B cell (primary cell): ENCODE data around the gene EYA4. TPM values are rescaled to one million over a fixed set of nuclear protein-coding genes. Genes with fewer than 3 reads are reported as not detected.

Source experiments
- ATAC-seq: fragments of 200-7000 bp; cut with Tn5 transposase; one replicate; pipeline ENCODE4 v1.10.0; 2021; ENCODE audit warnings: low read depth, mild to moderate bottlenecking, moderate number of reproducible peaks, moderate library complexity
- CTCF ChIA-PET: fragments of 350-600 bp; sonication (Branson Sonifier 250); formaldehyde crosslinking; loops from one replicate; lab custom pipeline; 2021; ENCODE audit warnings: antibody characterized with exemption, inconsistent platforms; lab: Charles Lee
- POLR2A ChIA-PET: fragments of 350-600 bp; sonication (Branson Sonifier 250); formaldehyde crosslinking; loops from one replicate; lab custom pipeline; 2021; ENCODE audit warnings: antibody characterized with exemption; lab: Charles Lee
- DNase-seq: peaks from one replicate; pipeline ENCODE4 v3.0.0; 2013
- H2AFZ ChIP-seq: 2 replicates; pipeline ENCODE4 v1.6.1; 2012; ENCODE audit warnings: mild to moderate bottlenecking, low read depth, low read length; ENCODE audit not compliant: insufficient read depth, poor library complexity, severe bottlenecking
- H3K27ac ChIP-seq, 2 donors: 1 replicate in 1 of 2; 2 replicates in 1 of 2; pipeline ENCODE4 v1.5.1; 2012 to 2013; ENCODE audit warnings: low read length in 2 of 2, mild to moderate bottlenecking in 2 of 2, moderate library complexity in 1 of 2
- H3K27me3 ChIP-seq, 4 experiments: fragments of 200-600 bp in 1 of 4; sonication (generic) in 1 of 4; replicated peaks in 1 of 4; 1 replicate in 2 of 4; 2 replicates in 2 of 4; pipeline versions ENCODE4 v1.6.1 to v1.7.0; 2013 to 2016; ENCODE audit warnings: low read length in 3 of 4, mild to moderate bottlenecking in 2 of 4, mixed read lengths in 1 of 4, moderate library complexity in 1 of 4; ENCODE audit not compliant: insufficient read depth in 4 of 4, control insufficient read depth in 3 of 4; ENCODE audit errors: control extremely low read depth in 1 of 4
- H3K36me3 ChIP-seq, 2 experiments: replicated peaks in 1 of 2; 1 replicate in 1 of 2; 2 replicates in 1 of 2; pipeline versions ENCODE4 v1.6.1 to v1.7.1; 2013; ENCODE audit warnings: low read length in 1 of 2; ENCODE audit not compliant: insufficient read depth in 2 of 2, control insufficient read depth in 1 of 2; ENCODE audit errors: control extremely low read depth in 1 of 2, extremely low read depth in 1 of 2
- H3K4me1 ChIP-seq, 2 donors: fragments of 200-600 bp in 1 of 2; sonication (generic) in 1 of 2; 1 replicate in 1 of 2; 2 replicates in 1 of 2; pipeline versions ENCODE4 v1.5.1 to v1.6.1; 2013 to 2017; ENCODE audit warnings: low read length in 2 of 2; ENCODE audit not compliant: control insufficient read depth in 2 of 2, insufficient read depth in 2 of 2
- H3K4me2 ChIP-seq: replicated peaks from 2 replicates; pipeline ENCODE3; 2012; ENCODE audit warnings: mild to moderate bottlenecking, low read depth, low read length; ENCODE audit not compliant: poor library complexity, severe bottlenecking
- H3K4me3 ChIP-seq, 5 experiments: fragments of 200-600 bp in 1 of 5; sonication (generic) in 1 of 5; 1 replicate in 3 of 5; 2 replicates in 2 of 5; pipeline versions ENCODE4 v1.5.1 to v1.7.0; 2011 to 2016; ENCODE audit warnings: low read length in 4 of 5, mild to moderate bottlenecking in 4 of 5, low read depth in 2 of 5, control low read depth in 1 of 5, moderate library complexity in 1 of 5; ENCODE audit not compliant: insufficient read depth in 1 of 5; ENCODE audit errors: control extremely low read depth in 1 of 5, extremely low read depth in 1 of 5
- H3K79me2 ChIP-seq: fragments of 200-600 bp; sonication (generic); one replicate; pipeline ENCODE4 v1.6.0; 2016; ENCODE audit warnings: low read length; ENCODE audit not compliant: control insufficient read depth, insufficient read depth
- H3K9ac ChIP-seq: fragments of 200-600 bp; sonication (generic); 2 replicates; pipeline ENCODE4 v1.6.1; 2017; ENCODE audit warnings: mild to moderate bottlenecking, low read length, moderate library complexity
- H3K9me3 ChIP-seq, 3 donors: one replicate each; pipeline versions ENCODE4 v1.6.1 to v1.7.1; 2013; ENCODE audit warnings: low read length in 2 of 3; ENCODE audit not compliant: control insufficient read depth in 2 of 3, insufficient read depth in 1 of 3; ENCODE audit errors: control extremely low read depth in 1 of 3
- H4K20me1 ChIP-seq: 2 replicates; pipeline ENCODE4 v1.6.0; 2012; ENCODE audit warnings: mild to moderate bottlenecking, low read length; ENCODE audit not compliant: insufficient read depth, control insufficient read depth, poor library complexity, severe bottlenecking
- H3K27ac Mint-ChIP-seq: one replicate; pipeline ENCODE4 v1.8.0; 2021; ENCODE audit warnings: mixed read lengths
- H3K27me3 Mint-ChIP-seq: one replicate; pipeline ENCODE4 v1.8.0; 2021; ENCODE audit warnings: mixed read lengths
- H3K4me1 Mint-ChIP-seq: one replicate; pipeline ENCODE4 v1.8.0; 2021; ENCODE audit warnings: mixed read lengths
- H3K4me3 Mint-ChIP-seq: one replicate; pipeline ENCODE4 v1.8.0; 2021; ENCODE audit warnings: mixed read lengths
- H3K9me3 Mint-ChIP-seq: one replicate; pipeline ENCODE4 v1.8.0; 2022; ENCODE audit warnings: mixed read lengths; ENCODE audit not compliant: insufficient read depth
- CTCF ChIP-seq: fragments of 200-600 bp; IDR thresholded peaks from one replicate; pipeline ENCODE4 v1.8.0; 2022; ENCODE audit warnings: antibody characterized with exemption, mild to moderate bottlenecking
- EZH2 ChIP-seq: IDR thresholded peaks from 2 replicates; pipeline ENCODE4 v1.6.1; 2012; ENCODE audit warnings: borderline replicate concordance, low read depth, mild to moderate bottlenecking, moderate library complexity, low read length; ENCODE audit not compliant: insufficient read depth, poor library complexity, severe bottlenecking
- intact Hi-C: fragments of 100-400 bp; cut with micrococcal nuclease; formaldehyde crosslinking; loops from one replicate; pipeline ENCODE4 v1.10.0; 2022
- polyA plus RNA-seq: library from polyadenylated mRNA; depleted of rRNA; stranded (reverse); fragments of >200 nt; gene quantifications from 2 replicates; pipeline ENCODE4 v1.2.3, GENCODE V29; 2012
- total RNA-seq, 2 donors: library from RNA; stranded (reverse); fragments of 120-200 nt in 1 of 2; gene quantifications; 1 replicate in 1 of 2; 2 replicates in 1 of 2; pipeline versions ENCODE4 v1.2.3 to v1.2.4, GENCODE V29; 2013 to 2022

EYA4 gene
- total and polyA plus RNA-seq, 2 donors (not counting 1 experiment from before 2014, with no cell fraction given), result 0.49 TPM; not detected in 1

GRCh38 chr6:133446789-133447188 is 205.6 kb downstream of the EYA4 start:
- H3K27ac ChIP-seq, result no peak overlapping the region
- no peak overlapping the region for H3K4me3 ChIP-seq
- no peaks in the 10 kb centered on the region for H3K79me2 ChIP-seq
- H3K4me1 ChIP-seq, result no peaks in the 10 kb centered on the region
- H3K4me1 Mint-ChIP-seq, result no peaks in the 10 kb centered on the region
- ChIA-PET POLR2A (no interaction called here), CTCF (no interaction called here)
- no peak overlapping the region for H3K27ac Mint-ChIP-seq
- no peak for DNase-seq
- no peak overlapping the region for H2AFZ ChIP-seq
- no peaks in the 10 kb centered on the region for H3K36me3 ChIP-seq
- no peak for ATAC-seq
- H3K4me3 Mint-ChIP-seq, result no peak overlapping the region
- no peaks in the 10 kb centered on the region for H3K9me3 ChIP-seq
- H3K27me3 Mint-ChIP-seq, result no peaks in the 10 kb centered on the region
- no peak overlapping the region for H3K9ac ChIP-seq
- H3K9me3 Mint-ChIP-seq, result no peaks in the 10 kb centered on the region
- no peaks in the 10 kb centered on the region for H3K27me3 ChIP-seq
- intact Hi-C loops, result no loop called here
- H3K4me2 ChIP-seq, result no peak overlapping the region
- TF ChIP-seq CTCF, result no peak
- no peak for TF ChIP-seq EZH2
- H4K20me1 ChIP-seq, result no peaks in the 10 kb centered on the region

DNA sequence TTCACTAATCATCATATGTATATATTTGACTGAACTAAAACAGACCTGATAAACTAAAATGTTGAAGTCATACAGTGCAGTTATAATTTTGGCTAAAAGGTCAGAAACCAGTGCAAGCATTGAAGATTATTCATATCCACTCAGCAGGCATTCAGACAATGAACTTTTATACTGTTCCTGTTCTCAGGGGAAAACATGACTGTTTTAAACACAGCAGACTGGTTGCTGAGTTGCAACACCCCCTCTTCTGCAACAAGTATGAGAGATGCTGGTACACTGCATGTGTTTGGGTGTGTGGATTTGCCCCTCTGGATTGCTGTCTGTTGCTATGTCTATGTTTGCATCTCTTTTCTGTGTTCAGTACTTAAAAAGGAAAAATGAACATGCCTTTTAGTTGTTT is 206.8 kb downstream of the EYA4 start:
- no peaks in the 10 kb centered on the region for H3K79me2 ChIP-seq
- no peaks in the 10 kb centered on the region for H3K36me3 ChIP-seq
- no peak overlapping the region for H3K27ac ChIP-seq
- ChIA-PET CTCF (no interaction called here), POLR2A (no interaction called here)
- H3K4me3 ChIP-seq, result no peak overlapping the region
- ATAC-seq, result no peak
- Mint-ChIP-seq H3K4me1 (no peaks in the 10 kb centered on the region), H3K27me3 (no peaks in the 10 kb centered on the region), H3K9me3 (no peaks in the 10 kb centered on the region), H3K27ac (no peak overlapping the region), H3K4me3 (no peak overlapping the region)
- no peaks in the 10 kb centered on the region for H4K20me1 ChIP-seq
- TF ChIP-seq EZH2, result no peak
- no peak for TF ChIP-seq CTCF
- no peak overlapping the region for H3K4me2 ChIP-seq
- H2AFZ ChIP-seq, result no peak overlapping the region
- no peak for DNase-seq
- intact Hi-C loops, result no loop called here
- no peaks in the 10 kb centered on the region for H3K4me1 ChIP-seq
- H3K27me3 ChIP-seq, result no peaks in the 10 kb centered on the region
- no peaks in the 10 kb centered on the region for H3K9me3 ChIP-seq
- no peak overlapping the region for H3K9ac ChIP-seq
